RCC 7860 (cell line): ENCODE results near the gene ENAH.
A peak's percentile ranks its signal among the peaks of the same experiment; 100 is the strongest.

Experiments used
- DNase-seq: peaks from one replicate; pipeline ENCODE4 v3.0.0-alpha.2; 2015; ENCODE audit warnings: low spot score
- FAIRE-seq: peaks from 2 replicates; lab custom pipeline; 2012; peaks lifted over from hg19 to GRCh38; lab: Jason Lieb, UNC

Gene ENAH

DNA sequence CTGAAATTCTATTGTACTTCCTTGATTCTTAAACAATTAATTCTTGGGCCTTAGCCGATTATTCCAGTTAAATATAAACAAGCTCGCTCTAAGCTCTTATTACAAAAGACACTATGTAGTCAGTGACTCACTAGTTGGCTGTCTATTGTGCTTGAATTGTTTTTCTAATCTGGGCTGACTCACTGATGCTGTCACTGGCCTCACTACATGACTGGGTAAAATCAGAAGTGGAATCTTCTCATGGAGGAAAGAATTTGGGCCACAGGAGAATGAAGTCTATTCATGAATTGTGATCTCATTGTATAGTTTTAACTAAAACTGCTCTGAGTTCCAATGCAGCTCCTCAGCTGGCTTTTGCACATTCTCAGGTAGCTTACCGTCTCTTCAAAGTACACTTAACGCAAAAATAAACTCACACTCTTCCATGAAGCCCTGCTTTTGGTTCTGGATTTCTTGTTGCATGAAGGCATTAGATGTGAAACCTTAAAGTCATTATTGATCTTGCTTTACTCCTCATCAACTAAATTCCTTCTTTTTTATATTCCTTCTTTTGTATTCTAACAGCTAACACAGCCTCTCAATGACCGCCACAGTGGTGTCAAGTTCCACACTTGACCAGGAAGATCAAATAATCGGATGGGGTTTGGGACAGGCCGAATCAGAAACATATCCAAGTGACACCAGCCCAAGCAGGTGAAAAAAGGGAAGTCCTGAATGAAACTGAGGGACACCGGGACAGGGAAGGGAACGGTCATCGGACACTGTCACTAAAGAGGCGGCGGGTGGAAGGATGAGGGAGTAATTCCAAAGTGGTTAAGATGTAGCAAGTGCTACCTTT, 144.2 kb downstream of the ENAH start:
- peak; percentile 99 for FAIRE-seq
- peak; percentile 95 for DNase-seq

DNA sequence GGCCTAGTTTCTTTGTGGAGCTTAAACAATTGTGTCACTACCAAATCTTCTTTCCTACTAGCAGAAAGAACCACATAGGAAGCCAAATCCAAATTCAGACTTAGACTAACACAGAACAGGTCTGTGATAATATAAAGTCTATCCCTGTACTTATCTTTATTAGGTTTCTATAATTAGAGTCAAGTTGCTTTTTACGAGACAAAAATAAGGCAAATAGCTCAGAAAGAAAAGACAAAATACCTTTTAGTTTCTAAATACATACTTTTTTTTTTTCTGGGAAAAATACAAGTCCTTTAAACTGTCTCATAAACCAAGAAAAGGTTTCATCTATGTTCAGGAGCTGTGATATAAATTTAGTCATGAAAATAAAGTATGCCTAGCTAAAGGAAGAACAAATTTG, 146.2 kb downstream of the ENAH start:
- DNase-seq = no peak
- no peak for FAIRE-seq

DNA sequence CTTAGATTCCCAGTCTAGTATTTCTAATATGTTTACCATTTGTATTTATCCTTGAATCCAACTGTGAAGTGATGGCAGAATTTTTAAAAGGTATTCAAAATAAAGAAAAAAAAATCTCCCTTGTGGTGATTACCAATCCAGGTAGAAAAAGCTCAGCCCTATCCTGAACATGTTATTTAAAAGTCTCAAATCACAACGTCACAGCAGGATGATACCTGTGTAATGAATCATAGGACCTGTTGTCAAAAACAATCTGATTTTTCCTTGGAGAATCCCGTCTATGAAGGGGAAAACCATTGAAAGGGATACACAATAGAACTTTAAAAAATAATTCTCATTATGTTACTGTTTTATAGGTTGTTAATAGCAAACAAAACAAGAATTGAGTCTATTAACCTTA, 148.1 kb downstream of the ENAH start:
- FAIRE-seq (no peak), DNase-seq (no peak)

DNA sequence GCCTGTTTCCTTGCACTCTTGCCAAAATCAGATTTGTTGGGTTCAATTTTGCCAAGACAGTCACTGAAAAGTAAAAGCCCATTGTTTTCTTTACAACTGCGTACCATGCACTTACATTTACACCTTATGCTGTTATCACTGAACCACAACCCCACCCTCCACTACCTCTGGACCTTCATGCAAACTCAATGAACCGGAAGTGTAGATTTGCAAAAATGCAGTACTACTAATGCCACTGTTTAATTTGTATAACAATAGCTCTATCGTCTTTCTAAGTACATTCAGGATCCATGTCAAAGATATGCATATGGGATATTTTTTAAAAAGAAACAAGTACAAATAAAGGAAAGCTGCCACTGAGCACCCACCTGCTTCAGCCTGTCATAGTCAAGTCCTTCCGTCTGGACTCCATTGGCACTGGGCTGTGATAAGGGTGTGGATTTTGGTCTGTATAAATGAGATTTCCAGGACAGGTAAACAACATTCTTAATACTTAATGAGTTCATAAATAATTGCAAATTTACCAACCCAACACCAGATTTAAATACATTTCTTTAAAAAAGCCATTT, 152.2 kb downstream of the ENAH start:
- FAIRE-seq (no peak), DNase-seq (no peak)

DNA sequence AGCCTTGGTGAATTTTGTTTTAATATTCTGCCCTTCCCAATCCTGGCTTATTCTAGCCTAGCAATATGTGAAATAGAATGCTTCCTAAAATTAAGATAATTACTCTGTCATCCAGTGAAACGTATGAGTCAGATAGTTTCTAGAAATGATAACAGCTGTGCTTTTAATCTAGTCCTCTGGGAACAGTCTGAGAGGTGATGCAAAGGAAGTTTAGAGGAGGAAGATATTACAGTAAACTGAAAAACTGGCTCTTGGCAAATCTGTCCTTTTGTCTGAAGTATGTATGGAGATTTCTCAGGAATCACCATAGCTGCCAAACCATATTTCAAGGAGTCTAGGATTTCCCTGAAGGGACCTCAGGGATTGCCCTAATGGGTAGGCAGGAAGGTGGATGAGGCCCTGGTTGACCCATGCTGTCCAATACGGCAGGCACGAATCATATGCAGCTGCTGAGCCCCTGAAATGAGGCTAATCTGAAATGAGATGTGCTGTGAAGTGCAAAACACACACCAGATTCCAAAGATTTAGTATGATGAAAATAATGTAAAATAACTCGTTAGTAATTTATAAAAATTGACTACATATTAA, 154.3 kb downstream of the ENAH start:
- DNase-seq (no peak), FAIRE-seq (no peak)

DNA sequence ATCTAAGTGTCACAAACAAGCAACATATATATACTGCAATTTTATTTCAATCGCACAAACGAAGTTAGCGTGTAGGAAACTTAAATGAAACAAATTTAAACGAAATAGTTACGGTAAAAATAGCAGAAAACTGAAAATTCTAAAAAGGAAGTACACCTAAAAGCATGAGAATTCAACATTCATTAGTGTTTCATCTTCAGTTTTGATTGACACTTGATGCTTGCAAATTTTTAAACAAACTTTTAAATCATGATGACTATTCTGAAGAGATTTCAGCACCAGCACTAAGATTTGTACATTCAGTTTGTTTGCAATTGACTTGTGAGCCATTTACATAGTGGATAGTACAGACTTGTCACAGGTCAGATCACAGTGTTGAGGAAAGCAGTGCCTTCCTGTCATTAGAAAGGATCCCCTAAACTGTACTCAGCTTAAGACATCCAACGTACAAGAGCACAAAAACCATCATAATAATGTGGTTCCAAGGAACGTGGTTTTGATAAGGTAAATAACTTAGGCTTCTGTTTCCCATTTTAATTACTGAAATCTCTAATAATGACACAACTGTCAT, 158.0 kb downstream of the ENAH start:
- FAIRE-seq (peak; percentile 17), DNase-seq (no peak)

DNA sequence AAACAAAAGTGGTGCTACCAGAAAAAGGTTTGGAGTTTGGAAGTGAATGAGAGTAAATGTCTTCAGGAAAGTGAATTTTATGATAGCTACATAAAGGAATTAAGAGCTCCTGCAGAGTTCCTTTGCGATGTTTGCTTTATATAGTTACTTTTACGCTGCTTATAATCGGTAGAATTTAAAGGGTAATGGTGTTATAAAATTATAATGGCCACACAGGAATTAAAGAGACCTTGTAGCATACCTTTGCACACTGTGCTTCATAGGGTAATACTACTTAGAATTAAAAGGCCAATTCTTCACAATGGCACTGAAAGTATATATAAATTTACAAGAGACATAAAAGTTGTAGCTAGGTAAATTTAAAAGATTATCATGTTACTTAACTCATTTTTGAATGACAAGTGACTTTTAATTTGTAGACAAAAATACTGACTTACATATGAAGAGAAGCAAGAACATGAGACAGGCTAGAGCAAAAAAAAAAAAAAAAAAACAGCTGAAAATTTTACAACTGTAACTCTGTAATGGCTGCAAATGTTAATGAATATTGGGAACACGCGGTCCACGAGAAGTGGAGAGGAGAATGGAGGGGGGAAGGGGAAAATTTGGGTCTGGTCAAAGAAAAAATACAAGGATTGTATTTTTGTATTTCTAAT, 159.2 kb downstream of the ENAH start:
- peak; percentile 12 for FAIRE-seq
- DNase-seq = no peak

DNA sequence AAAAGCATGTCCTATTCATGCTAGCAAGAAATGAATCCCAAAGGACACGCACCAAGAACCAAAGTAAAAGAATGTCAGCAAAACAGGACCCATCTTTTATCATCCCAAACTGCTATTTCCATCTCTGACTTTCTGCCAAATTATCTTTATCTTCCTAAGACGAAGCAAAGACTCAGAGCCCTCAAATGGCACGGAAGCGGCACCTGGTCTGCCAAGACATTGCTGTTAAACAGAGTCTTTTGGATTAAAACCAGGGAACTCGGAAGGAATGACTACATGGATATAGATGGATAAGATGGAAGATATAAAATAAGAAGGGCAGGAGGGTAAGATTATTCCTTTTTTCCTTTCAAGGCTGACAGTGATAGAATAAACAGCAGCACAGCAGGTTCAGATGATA, 164.2 kb downstream of the ENAH start:
- FAIRE-seq = no peak
- DNase-seq = no peak

DNA sequence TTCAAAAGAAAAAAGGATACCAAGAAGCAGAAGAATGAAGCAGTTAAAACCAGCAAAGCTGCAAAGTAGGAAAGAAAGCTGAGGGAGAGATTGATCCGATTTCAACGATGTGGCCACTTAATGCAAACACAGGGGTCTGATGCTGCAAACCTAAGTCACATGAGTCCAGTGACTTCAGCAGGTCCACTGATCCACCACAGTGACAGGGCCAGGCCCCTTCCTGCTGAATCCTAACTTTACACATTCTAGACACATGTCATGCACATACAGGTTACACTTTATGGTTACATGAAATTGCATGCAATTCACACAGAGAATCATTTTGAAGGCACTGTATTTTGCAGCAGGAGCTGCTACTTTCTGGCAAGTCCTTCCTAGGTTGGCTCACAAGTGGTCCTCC, 166.1 kb downstream of the ENAH start:
- FAIRE-seq = no peak
- DNase-seq = no peak

DNA sequence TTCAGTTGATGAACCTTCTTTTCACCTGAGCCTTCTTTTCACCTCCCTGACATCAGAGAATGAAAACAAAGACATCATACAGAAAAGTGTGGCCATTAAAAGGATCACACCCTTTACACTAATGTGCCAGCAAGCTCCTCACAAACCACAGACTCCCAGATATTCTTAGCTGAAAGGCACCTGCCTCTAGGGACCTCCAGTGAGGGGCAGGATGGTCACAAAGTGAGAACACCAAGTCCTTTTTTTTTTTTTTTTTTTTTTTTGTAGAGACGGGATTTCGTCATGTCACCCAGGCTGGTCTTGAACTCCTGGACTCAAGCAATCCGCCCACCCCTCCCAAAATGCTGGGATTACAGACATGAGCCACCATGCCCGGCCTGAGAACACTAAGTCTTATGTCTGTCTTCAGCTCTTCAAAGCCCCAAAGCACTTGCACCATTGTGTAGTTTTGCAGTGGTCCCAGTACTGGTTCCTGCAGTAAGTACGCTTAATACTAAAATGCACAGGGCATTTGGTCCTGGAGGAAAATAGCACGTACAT, 166.9 kb downstream of the ENAH start:
- FAIRE-seq (no peak), DNase-seq (no peak)

DNA sequence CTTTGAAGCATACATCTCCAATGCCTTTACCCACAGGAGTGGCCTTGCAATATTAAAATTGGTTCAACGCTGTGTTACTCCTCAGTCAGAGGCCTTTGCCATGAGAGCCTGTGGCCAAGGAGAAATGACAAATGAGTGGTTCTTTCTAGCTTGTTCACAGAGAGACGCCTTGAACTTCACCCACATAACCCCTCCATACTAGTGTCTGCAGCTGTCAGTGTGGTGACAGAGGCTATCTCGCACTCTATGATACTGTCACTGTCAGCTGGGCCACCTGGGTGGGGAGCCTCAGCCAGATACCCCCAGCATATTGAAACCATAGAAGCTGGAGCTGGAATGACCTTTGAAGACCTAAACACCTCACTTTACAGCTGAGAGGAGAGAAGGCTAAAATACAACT, 167.7 kb downstream of the ENAH start:
- FAIRE-seq = no peak
- DNase-seq = no peak

DNA sequence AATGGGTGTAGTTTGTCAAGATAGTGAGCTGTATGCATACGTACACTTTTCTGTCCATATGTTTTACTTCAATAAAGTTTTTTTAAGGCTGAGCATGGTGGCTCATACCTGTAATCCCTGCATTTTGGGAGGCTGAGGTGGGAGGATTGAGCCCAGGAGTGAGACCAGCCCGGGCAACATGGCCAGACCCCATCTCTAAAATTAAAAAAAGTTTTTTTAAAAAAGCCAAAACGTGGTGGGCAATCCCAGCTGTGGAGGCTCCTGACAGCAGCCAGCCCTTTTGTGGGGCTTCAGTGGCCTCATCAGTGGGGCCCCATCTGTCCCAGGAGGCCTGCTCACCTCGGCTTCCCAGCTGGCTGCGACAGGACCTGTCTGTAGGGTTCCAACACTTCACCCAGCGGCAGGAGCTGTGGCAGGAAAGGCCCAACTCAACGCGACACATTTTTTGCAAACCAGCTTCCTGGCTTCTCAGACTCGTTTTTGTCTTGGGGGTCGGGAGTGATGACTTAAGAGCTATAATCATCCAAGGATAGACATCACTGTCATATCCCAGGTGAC, 168.2 kb downstream of the ENAH start:
- DNase-seq = no peak
- FAIRE-seq = no peak

DNA sequence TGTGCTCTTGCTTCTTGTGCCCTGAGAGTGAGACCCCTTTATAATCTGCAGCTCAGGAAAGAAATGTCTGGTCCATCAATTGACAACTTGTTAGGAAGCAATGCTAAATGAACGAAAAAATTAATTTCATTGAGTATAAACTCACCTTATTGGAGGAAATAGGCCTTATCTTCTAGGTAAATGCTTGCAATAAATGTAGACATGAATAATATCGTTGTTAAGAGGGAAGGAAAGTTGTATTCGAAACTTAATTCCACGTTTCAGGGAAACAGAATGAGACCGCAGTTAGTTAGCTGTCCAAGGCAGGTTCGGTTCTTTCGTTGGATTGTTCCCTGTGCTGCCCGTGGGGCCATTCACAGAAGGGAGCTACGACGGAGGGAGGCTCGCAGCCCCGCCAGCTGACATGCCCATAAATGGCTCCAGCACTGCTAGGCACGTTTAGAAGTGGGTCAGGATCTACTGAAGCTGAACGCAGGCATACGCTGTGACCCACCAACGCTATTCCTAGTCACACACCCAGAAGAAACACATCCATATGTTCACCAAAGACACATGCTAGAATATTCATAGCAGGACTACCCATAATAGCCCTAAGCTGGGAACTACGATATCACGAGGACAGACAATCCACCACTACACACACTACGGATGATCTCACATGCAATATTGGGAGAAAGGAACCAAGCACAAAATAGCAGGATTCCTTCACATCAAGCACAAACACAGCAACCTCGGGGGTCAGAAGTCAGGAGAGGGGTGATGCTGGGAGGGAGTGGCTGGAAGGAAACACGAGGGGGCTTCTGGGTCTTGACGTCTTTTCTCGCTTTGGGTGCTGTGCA, 168.9 kb downstream of the ENAH start:
- FAIRE-seq = no peak

DNA sequence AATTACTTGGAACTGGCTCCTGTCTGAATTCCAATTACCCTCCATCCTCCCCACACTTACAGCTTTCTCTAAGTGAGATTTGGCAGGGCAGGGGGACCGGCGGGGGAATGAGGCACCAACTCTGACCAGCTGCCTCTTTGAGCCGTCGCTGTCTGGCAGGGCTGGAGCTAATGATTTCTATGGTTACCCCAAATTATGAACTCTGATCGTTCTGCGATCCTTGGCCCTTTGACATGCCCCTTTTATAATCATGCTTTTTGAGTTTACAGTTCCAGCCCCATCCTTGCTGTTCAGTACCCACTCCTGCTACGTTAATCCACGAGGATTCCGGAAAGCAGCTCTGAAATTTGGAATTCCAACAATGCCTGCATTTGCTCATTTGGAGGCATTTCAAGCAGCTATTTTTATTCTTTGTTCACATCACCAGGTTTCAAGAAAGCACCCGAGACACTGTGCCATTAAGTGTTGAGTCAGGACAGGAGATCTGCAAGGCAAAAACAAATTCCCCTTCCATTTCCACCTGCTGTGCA, 170.4 kb downstream of the ENAH start:
- FAIRE-seq (no peak), DNase-seq (no peak)

More for the DNA sequence above, 168.9 kb downstream of the ENAH start:
- no peak for DNase-seq

DNA sequence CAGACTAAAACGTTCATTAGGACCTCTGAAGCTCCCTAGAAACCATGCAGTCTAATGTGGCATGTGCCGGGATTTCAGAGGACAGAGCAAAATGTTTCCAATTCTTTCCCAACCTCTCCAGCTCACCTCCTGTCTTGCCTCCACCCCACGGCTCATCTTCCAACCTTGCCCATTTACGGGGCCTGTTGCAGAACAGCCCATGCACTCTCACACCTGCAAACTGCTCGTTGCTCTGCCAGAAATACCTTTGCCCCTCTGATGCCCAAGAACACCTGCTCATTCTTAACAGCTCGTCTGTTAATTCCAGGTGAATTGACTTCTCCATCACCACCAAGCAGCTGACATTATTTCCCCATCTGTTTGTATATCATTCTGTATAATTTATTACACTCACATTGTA, 171.2 kb downstream of the ENAH start:
- DNase-seq = no peak

DNA sequence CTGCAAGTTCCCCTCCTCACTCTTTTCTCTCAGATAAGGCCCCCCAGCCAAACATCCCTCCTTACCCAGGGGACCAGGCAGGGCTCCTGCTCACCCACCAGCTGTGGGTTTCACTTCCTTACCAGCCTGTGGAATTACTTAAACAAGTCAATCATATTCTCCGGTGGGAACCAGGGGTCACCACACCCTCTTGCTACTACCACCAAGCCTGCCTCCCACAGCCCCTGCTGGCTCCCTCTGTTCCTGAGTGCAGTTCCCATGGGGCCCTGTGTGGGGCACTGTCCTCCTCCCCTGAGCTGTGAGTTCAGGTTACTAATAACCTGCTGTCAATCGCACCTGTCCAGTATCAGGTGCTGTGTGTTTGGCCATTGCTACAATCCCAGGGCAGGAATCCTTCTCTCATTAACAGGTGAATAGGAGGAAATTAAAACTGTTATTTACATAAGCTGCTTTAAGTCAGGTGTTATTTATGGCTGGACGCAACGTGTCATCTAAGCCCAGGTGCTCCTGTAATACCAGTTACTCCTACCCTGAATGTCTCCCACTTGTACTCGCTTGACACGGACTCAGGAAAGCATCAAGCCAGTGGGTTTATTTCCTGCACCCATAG, 172.0 kb downstream of the ENAH start:
- DNase-seq = peak; percentile 32
- no peak for FAIRE-seq

More for the DNA sequence above, 171.2 kb downstream of the ENAH start:
- FAIRE-seq = no peak

DNA sequence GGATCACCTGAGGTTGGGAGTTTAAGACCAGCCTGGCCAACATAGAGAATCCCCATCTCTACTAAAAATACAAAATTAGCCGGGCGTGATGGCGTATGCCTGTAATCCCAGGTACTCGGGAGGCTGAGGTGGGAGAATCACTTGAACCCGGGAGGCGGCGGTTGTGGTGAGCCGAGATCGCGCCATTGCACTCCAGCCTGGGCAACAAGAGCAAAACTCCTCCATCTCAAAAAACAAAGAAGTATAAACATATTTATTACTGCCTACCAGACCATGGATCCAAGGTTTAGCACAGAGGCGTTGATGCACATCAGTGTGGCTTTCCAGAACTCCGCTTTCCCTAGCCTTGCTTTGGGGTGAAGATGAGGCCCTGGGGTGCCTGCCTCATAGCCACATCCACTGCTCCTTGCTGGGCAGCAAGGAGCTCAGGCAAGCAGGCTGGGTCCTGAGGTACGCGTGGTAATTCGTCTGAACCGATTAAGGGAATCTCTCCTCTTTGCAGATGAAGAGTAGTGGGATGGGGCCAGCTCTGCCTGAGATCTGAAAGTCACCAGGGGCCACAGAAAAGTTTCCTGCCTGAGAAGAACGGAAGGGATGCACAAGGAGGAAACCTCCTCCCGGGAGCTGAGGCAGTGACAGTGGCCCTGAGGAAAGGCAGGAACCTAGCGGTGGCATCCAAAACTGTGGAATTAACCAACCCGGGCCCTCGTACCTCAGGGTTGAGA, 172.8 kb downstream of the ENAH start:
- no peak for FAIRE-seq

DNA sequence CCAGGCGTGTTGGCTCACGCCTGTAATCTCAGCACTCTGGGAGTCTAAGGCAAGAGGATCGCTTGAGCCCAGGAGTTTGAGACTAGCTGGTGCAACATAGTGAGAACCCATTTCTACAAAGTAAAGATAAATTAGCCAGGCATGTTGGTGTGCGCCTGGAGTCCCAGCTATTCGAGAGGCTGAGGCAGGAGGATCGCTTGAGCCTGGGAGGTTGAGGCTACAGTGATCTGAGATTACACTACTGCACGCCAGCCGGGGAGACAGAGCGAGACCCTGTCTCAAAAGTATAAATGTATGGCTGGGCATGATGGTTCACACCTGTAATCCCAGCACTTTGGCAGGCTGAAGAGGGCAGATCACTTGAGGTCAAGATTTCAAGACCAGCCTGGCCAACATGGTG, 173.6 kb downstream of the ENAH start:
- no peak for DNase-seq
- FAIRE-seq = no peak

More for the DNA sequence above, 172.8 kb downstream of the ENAH start:
- DNase-seq = no peak
